ENCODE measurements around the gene MYL10. TPM values are rescaled to one million over a fixed set of nuclear protein-coding genes. Genes with fewer than 3 reads are reported as not detected.

The MYL10 gene
- total and polyA plus RNA-seq, 10 of the 15 experiments (the other 5 are each of a cell fraction or from before 2014, with no cell fraction given): not detected

DNA sequence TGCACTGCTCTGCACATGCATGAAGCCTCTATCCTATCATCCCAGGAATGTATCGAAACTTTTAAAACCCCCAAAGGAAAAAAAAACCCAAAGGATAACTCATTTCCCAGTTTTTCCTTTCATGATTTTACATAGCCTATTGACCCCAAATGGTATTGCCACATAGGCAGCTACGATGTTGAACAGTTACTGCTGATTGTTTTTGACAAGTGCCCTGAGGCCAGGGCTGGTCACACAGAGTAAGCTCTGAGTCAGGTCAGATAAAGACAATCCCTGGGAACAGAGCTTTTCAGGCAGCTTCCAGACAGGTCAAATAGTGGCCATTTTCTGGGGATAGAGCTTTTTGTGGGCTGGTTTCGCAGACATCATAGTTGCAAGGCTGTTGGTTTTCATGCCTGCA is 52.1 kb downstream of the MYL10 start:
- 22% methylated on average over 3 of the region's 3 CpGs for WGBS (ENCODE audit: insufficient coverage, insufficient replicate concordance, low lambda C conversion rate, missing lambda C conversion rate)
- FAIRE-seq: no peak
- H3K27ac ChIP-seq (ENCODE audit: control insufficient read depth, insufficient read depth): no peak overlapping the region
- ChIA-PET SMC1A (ENCODE audit: uncharacterized antibody, unreplicated experiment) (no interaction called here), POLR2A (no interaction called here), CTCF (no interaction called here), RAD21 (ENCODE audit: unreplicated experiment) (no interaction called here)
- H3K9ac ChIP-seq (ENCODE audit: control insufficient read depth, insufficient read depth, low read length): no peak overlapping the region
- no peaks in the 10 kb centered on the region; a peak in 1 of 4 replicates for H3K27me3 ChIP-seq (replicated peaks in 1 of 2; ENCODE audit: control insufficient read depth in 2 of 2, insufficient read depth in 2 of 2, low read length in 1 of 2)
- H3K4me1 ChIP-seq (ENCODE audit: control insufficient read depth, insufficient read depth, low read length): no peaks in the 10 kb centered on the region
- H4K20me1 ChIP-seq (ENCODE audit: control insufficient read depth, insufficient read depth): no peaks in the 10 kb centered on the region
- intact Hi-C loops (cut with micrococcal nuclease; ENCODE audit: unreplicated experiment) (no loop called here), in situ Hi-C loops (cut with MboI) (no loop called here)
- no peaks in the 10 kb centered on the region for H3K79me2 ChIP-seq (ENCODE audit: control insufficient read depth, insufficient read depth, low read length)
- no peak overlapping the region for H2AFZ ChIP-seq (ENCODE audit: control insufficient read depth, low read depth, low read length)
- no peak for ATAC-seq
- no peak overlapping the region for H3K4me2 ChIP-seq (ENCODE audit: control insufficient read depth, insufficient read depth)
- H3K9me3 ChIP-seq (replicated peaks; ENCODE audit: control insufficient read depth, insufficient read depth, low read length): no peaks in the 10 kb centered on the region; the same call in 1 of the 3 replicates
- TF ChIP-seq ZNF274 (IDR thresholded peaks at IDR 0.05; ENCODE audit: insufficient read depth, insufficient read length): no peak
- no peak for TF ChIP-seq TARDBP (IDR thresholded peaks at IDR 0.05; ENCODE audit: borderline replicate concordance)
- no peak for TF ChIP-seq HDAC2 (IDR thresholded peaks at IDR 0.05)
- no peak for TF ChIP-seq ZNF217 (IDR thresholded peaks at IDR 0.05)
- no peak for TF ChIP-seq FOXM1 (IDR thresholded peaks at IDR 0.05; ENCODE audit: low read depth, low read length)
- no peak for TF ChIP-seq CREB1 (IDR thresholded peaks at IDR 0.05; ENCODE audit: low read depth)
- no peak for TF ChIP-seq HDAC6 (IDR thresholded peaks at IDR 0.05; ENCODE audit: unreplicated experiment)
- TF ChIP-seq RBBP5 (conservative IDR thresholded peaks at IDR 0.05): no peak
- no peak for TF ChIP-seq MTA2 (IDR thresholded peaks at IDR 0.05; ENCODE audit: low read depth)
- TF ChIP-seq, protein P1, sequence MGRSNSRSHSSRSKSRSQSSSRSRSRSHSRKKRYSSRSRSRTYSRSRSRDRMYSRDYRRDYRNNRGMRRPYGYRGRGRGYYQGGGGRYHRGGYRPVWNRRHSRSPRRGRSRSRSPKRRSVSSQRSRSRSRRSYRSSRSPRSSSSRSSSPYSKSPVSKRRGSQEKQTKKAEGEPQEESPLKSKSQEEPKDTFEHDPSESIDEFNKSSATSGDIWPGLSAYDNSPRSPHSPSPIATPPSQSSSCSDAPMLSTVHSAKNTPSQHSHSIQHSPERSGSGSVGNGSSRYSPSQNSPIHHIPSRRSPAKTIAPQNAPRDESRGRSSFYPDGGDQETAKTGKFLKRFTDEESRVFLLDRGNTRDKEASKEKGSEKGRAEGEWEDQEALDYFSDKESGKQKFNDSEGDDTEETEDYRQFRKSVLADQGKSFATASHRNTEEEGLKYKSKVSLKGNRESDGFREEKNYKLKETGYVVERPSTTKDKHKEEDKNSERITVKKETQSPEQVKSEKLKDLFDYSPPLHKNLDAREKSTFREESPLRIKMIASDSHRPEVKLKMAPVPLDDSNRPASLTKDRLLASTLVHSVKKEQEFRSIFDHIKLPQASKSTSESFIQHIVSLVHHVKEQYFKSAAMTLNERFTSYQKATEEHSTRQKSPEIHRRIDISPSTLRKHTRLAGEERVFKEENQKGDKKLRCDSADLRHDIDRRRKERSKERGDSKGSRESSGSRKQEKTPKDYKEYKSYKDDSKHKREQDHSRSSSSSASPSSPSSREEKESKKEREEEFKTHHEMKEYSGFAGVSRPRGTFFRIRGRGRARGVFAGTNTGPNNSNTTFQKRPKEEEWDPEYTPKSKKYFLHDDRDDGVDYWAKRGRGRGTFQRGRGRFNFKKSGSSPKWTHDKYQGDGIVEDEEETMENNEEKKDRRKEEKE (IDR thresholded peaks at IDR 0.05): no peak
- TF ChIP-seq, protein P2, sequence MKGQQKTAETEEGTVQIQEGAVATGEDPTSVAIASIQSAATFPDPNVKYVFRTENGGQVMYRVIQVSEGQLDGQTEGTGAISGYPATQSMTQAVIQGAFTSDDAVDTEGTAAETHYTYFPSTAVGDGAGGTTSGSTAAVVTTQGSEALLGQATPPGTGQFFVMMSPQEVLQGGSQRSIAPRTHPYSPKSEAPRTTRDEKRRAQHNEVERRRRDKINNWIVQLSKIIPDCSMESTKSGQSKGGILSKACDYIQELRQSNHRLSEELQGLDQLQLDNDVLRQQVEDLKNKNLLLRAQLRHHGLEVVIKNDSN (IDR thresholded peaks at IDR 0.05; ENCODE audit: borderline replicate concordance, extremely low read length, insufficient read depth, low read depth, low read length): no peak
- no peak for TF ChIP-seq JUND (IDR thresholded peaks at IDR 0.05; ENCODE audit: low read depth, low read length)
- no peak for DNase-seq (ENCODE audit: low read depth, low spot score)
- no TSS peak for BruUV-seq (replicated peaks)
- H3K36me3 ChIP-seq (ENCODE audit: control insufficient read depth in 2 of 2, insufficient read depth in 2 of 2, low read length in 1 of 2): no peaks in the 10 kb centered on the region
- H3K4me3 ChIP-seq: no peak overlapping the region
